GM12874 (cell line): ENCODE data around the gene ERH.

Experiments
- CTCF ChIP-seq: IDR thresholded peaks from 2 replicates; pipeline ENCODE4 v1.5.1; 2011; ENCODE audit warnings: low read depth, mild to moderate bottlenecking, control low read depth, low read length, moderate library complexity; ENCODE audit not compliant: insufficient read depth

The ERH gene

GRCh38 chr14:69358966-69359365 is 39.1 kb downstream of the ERH start:
- no peak for TF ChIP-seq CTCF

- no peak for TF ChIP-seq CTCF
Observed at GRCh38 chr14:69358233-69358963, 39.7 kb downstream of the ERH start.

GRCh38 chr14:69357544-69358200 is 40.4 kb downstream of the ERH start:
- TF ChIP-seq CTCF: no peak

- no peak for TF ChIP-seq CTCF
Observed at GRCh38 chr14:69356903-69357543, 41.1 kb downstream of the ERH start.

GRCh38 chr14:69355607-69356281 is 42.4 kb downstream of the ERH start:
- no peak for TF ChIP-seq CTCF

- no peak for TF ChIP-seq CTCF
Observed at GRCh38 chr14:69355154-69355597, 42.9 kb downstream of the ERH start.
